IMR-90 (cell line): ENCODE measurements around the gene NEDD4L. TPM values are rescaled to one million over a fixed set of nuclear protein-coding genes. Genes with fewer than 3 reads are reported as not detected.

ENCODE experiments used
- ATAC-seq: fragments of 200-7000 bp; cut with Tn5 transposase; 2 replicates; pipeline ENCODE4 v1.9.1; 2020; ENCODE audit warnings: low read depth, mild to moderate bottlenecking, moderate library complexity
- BruUV-seq: library from RNA; stranded (reverse); fragments of 400-500 nt; replicated peaks from 2 replicates; lab custom pipeline; 2021; lab: Mats Ljungman, UMichigan
- CTCF ChIA-PET: fragments of 300-600 bp; formaldehyde crosslinking; extraction: SDS; loops from one replicate; lab custom pipeline; 2021; ENCODE audit warnings: antibody characterized with exemption; lab: Yijun Ruan, JAX
- POLR2A ChIA-PET: fragments of 300-600 bp; sonication (Branson Sonifier 250); formaldehyde crosslinking; loops from one replicate; lab custom pipeline; 2022; ENCODE audit warnings: antibody characterized with exemption; ENCODE audit not compliant: unreplicated experiment; lab: Charles Lee
- DNase-seq: peaks from one replicate; pipeline ENCODE4 v3.0.0; 2013
- H2AFZ ChIP-seq: replicated peaks from 2 replicates; pipeline ENCODE3; 2013; ENCODE audit warnings: low read length, mild to moderate bottlenecking; ENCODE audit not compliant: poor library complexity
- H2AK5ac ChIP-seq: 2 replicates; pipeline ENCODE4 v1.6.1; 2013; ENCODE audit warnings: low read depth, low read length, inconsistent platforms
- H2AK9ac ChIP-seq: replicated peaks from 2 replicates; pipeline ENCODE3; 2013; ENCODE audit warnings: mild to moderate bottlenecking, low read depth, low read length, moderate library complexity; ENCODE audit not compliant: poor library complexity
- H2BK120ac ChIP-seq: 2 replicates; pipeline ENCODE4 v1.6.1; 2013; ENCODE audit warnings: low read depth, low read length, inconsistent platforms
- H2BK15ac ChIP-seq: 3 replicates; pipeline ENCODE4 v1.6.1; 2013; ENCODE audit warnings: low read depth, low read length, inconsistent platforms
- H2BK20ac ChIP-seq: 2 replicates; pipeline ENCODE4 v1.6.1; 2013; ENCODE audit warnings: low read depth, mild to moderate bottlenecking, inconsistent platforms, low read length, moderate library complexity
- H2BK5ac ChIP-seq: 2 replicates; pipeline ENCODE4 v1.6.1; 2013; ENCODE audit warnings: mild to moderate bottlenecking, low read depth, low read length, inconsistent platforms; ENCODE audit not compliant: poor library complexity, severe bottlenecking
- H3K14ac ChIP-seq: replicated peaks from 2 replicates; pipeline ENCODE4 v1.6.1; 2013; ENCODE audit warnings: low read depth, low read length, inconsistent platforms
- H3K18ac ChIP-seq: 2 replicates; pipeline ENCODE4 v1.6.1; 2013; ENCODE audit warnings: low read depth, low read length, control low read depth
- H3K23ac ChIP-seq: 2 replicates; pipeline ENCODE4 v1.6.1; 2013; ENCODE audit warnings: low read depth, low read length, inconsistent platforms
- H3K27ac ChIP-seq: 2 replicates; pipeline ENCODE4 v1.5.1; 2013; ENCODE audit warnings: mild to moderate bottlenecking, control low read depth, low read length; ENCODE audit not compliant: insufficient read depth
- H3K27me3 ChIP-seq: 2 replicates; pipeline ENCODE4 v1.6.1; 2013; ENCODE audit warnings: low read length; ENCODE audit not compliant: control insufficient read depth, insufficient read depth
- H3K36me3 ChIP-seq: 2 replicates; pipeline ENCODE4 v1.6.1; 2013; ENCODE audit warnings: low read length, mixed read lengths; ENCODE audit not compliant: control insufficient read depth, insufficient read depth
- H3K4ac ChIP-seq: 2 replicates; pipeline ENCODE4 v1.6.1; 2013; ENCODE audit warnings: low read depth, low read length, inconsistent platforms
- H3K4me1 ChIP-seq: 2 replicates; pipeline ENCODE4 v1.6.1; 2013; ENCODE audit warnings: low read length, mixed read lengths; ENCODE audit not compliant: control insufficient read depth, insufficient read depth
- H3K4me2 ChIP-seq: 2 replicates; pipeline ENCODE4 v1.6.1; 2013; ENCODE audit warnings: low read depth, mild to moderate bottlenecking, control low read depth, low read length, moderate library complexity
- H3K4me3 ChIP-seq: 2 replicates; pipeline ENCODE4 v1.5.1; 2013; ENCODE audit warnings: low read depth, mild to moderate bottlenecking, control low read depth, low read length, moderate library complexity; ENCODE audit not compliant: insufficient read depth
- H3K56ac ChIP-seq: 2 replicates; pipeline ENCODE4 v1.6.1; 2013; ENCODE audit warnings: low read length, inconsistent platforms; ENCODE audit not compliant: insufficient read depth; ENCODE audit errors: extremely low read depth
- H3K79me1 ChIP-seq, 2 experiments: 2 replicates each; pipeline ENCODE4 v1.6.1; 2013; ENCODE audit warnings: low read length in 2 of 2, inconsistent platforms in 1 of 2, low read depth in 1 of 2
- H3K9ac ChIP-seq: 2 replicates; pipeline ENCODE4 v1.6.1; 2013; ENCODE audit warnings: low read depth, low read length, control low read depth
- H3K9me1 ChIP-seq: 2 replicates; pipeline ENCODE4 v1.6.1; 2013; ENCODE audit warnings: low read length, inconsistent platforms; ENCODE audit not compliant: insufficient read depth
- H3K9me3 ChIP-seq: 2 replicates; pipeline ENCODE4 v1.6.1; 2013; ENCODE audit warnings: low read length; ENCODE audit not compliant: control insufficient read depth, insufficient read depth
- H4K20me1 ChIP-seq: 2 replicates; pipeline ENCODE4 v1.6.1; 2013; ENCODE audit warnings: low read length, inconsistent platforms; ENCODE audit not compliant: insufficient read depth
- H4K5ac ChIP-seq: 2 replicates; pipeline ENCODE4 v1.6.1; 2013; ENCODE audit warnings: mild to moderate bottlenecking, low read depth, low read length, control low read depth
- H4K8ac ChIP-seq, 2 experiments: 2 replicates each; pipeline ENCODE4 v1.6.1; 2013; ENCODE audit warnings: low read depth in 2 of 2, low read length in 2 of 2, control low read depth in 1 of 2, inconsistent platforms in 1 of 2
- H4K91ac ChIP-seq: 2 replicates; pipeline ENCODE4 v1.6.1; 2013; ENCODE audit warnings: low read depth, low read length, inconsistent platforms; ENCODE audit not compliant: insufficient read depth
- BHLHE40 ChIP-seq: fragments of 150-350 bp; IDR thresholded peaks from 2 replicates; pipeline ENCODE4 v1.6.1; 2016; ENCODE audit warnings: mild to moderate bottlenecking, low read depth, low read length
- CEBPB ChIP-seq: IDR thresholded peaks from 2 replicates; pipeline ENCODE4 v1.6.1; 2012; ENCODE audit warnings: low read depth, low read length, improper control_type of control experiment
- FOS ChIP-seq: fragments of 150-350 bp; IDR thresholded peaks from 2 replicates; pipeline ENCODE4 v1.6.1; 2016; ENCODE audit warnings: low read depth, low read length
- MAFK ChIP-seq: IDR thresholded peaks from 2 replicates; pipeline ENCODE4 v1.6.1; 2012; ENCODE audit warnings: low read depth, low read length, improper control_type of control experiment
- MAZ ChIP-seq: IDR thresholded peaks from 2 replicates; pipeline ENCODE4 v1.6.1; 2012; ENCODE audit warnings: low read depth, mild to moderate bottlenecking, low read length, improper control_type of control experiment, moderate library complexity, borderline replicate concordance
- NFE2L2 ChIP-seq: fragments of 150-350 bp; IDR thresholded peaks from 2 replicates; pipeline ENCODE4 v1.6.1; 2016; ENCODE audit warnings: low read depth, mild to moderate bottlenecking, low read length
- POLR2A ChIP-seq: IDR thresholded peaks from 2 replicates; pipeline ENCODE4 v1.6.1; 2012; ENCODE audit warnings: mild to moderate bottlenecking, low read depth, low read length
- RAD21 ChIP-seq: IDR thresholded peaks from 2 replicates; pipeline ENCODE4 v1.6.1; 2012; ENCODE audit warnings: low read length, improper control_type of control experiment
- RCOR1 ChIP-seq: IDR thresholded peaks from 2 replicates; pipeline ENCODE4 v1.6.1; 2012; ENCODE audit warnings: mild to moderate bottlenecking, low read length, improper control_type of control experiment; ENCODE audit not compliant: insufficient replicate concordance
- RFX5 ChIP-seq: IDR thresholded peaks from 2 replicates; pipeline ENCODE4 v1.8.0; 2012; ENCODE audit warnings: low read depth, mild to moderate bottlenecking, low read length, moderate library complexity
- SMC3 ChIP-seq: fragments of 150-350 bp; IDR thresholded peaks from 2 replicates; pipeline ENCODE4 v1.6.1; 2016; ENCODE audit warnings: low read depth, mild to moderate bottlenecking, antibody characterized with exemption, low read length, moderate library complexity
- WGBS, 2 experiments: methylation state at CpG; one replicate each; pipeline versions ENCODE4 v1.1.5 to v1.1.7; 2013; ENCODE audit warnings: missing lambda C conversion rate in 2 of 2; ENCODE audit not compliant: insufficient read length in 1 of 2; ENCODE audit errors: extremely low coverage in 2 of 2; 5-methylcytosine and 5-hydroxymethylcytosine counted together
- dilution Hi-C: fragments of 300-500 bp; cut with HindIII; formaldehyde crosslinking; loops from one replicate; pipeline ENCODE4 v1.14.3; 2018; ENCODE audit warnings: low sequenced_read_pairs; ENCODE audit not compliant: unreplicated experiment
- in situ Hi-C: fragments of 300-500 bp; cut with MboI; formaldehyde crosslinking; loops from 3 replicates; pipeline ENCODE4 v1.14.3; 2019; ENCODE audit warnings: low sequenced_read_pairs, inconsistent platforms, mixed read lengths
- intact Hi-C: fragments of 100-400 bp; cut with micrococcal nuclease; formaldehyde crosslinking; loops from 2 replicates; pipeline ENCODE4 v1.10.0; 2022
- polyA plus RNA-seq, 3 experiments: library from polyadenylated mRNA; depleted of rRNA; stranded (reverse); fragments of >200 nt; gene quantifications; 2 replicates each; pipeline ENCODE4 v1.2.3, GENCODE V29; 2012; ENCODE audit warnings: low replicate concordance in 1 of 3
- total RNA-seq: library from RNA; depleted of rRNA; stranded (reverse); fragments of >200 nt; gene quantifications from 2 replicates; pipeline ENCODE4 v1.2.3, GENCODE V29; 2012
- TF ChIP-seq, protein P1 (sequence below): fragments of 150-350 bp; IDR thresholded peaks from 2 replicates; pipeline ENCODE4 v1.6.1; 2017; ENCODE audit warnings: mild to moderate bottlenecking, antibody characterized with exemption, low read length, low read depth
- TF ChIP-seq, protein P2 (sequence below): fragments of 150-350 bp; IDR thresholded peaks from 2 replicates; pipeline ENCODE4 v1.6.1; 2016; ENCODE audit warnings: low read depth, mild to moderate bottlenecking, low read length, moderate library complexity, borderline replicate concordance

Gene NEDD4L
- total and polyA plus RNA-seq, 2 of the 4 experiments (the other 2 are of a cell fraction): 10.0 to 10.9 TPM

DNA sequence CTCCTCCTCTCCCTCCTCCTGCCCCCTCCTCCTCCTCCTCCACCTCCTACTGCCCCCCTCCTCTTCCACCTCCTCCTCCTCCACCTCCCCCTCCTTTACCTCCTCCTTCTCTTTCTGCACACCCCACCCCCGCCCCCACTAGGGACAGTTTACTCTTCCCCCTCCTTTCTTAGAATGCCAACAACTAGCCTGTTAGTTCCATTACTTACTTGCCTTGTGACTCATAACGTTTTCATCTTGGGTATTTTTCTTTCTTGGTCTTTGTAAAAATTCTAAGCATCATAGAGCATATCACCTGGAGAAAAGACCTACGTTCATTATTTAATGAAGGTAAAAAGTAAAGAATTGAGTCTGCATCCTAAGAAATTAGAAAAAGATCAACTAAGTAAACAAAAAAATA, 165.3 kb downstream of the NEDD4L start:
- intact Hi-C loops (no loop called here), dilution Hi-C loops (no loop called here), in situ Hi-C loops (no loop called here)
- Histone ChIP-seq H3K4me2 (no peak overlapping the region), H4K20me1 (no peaks in the 10 kb centered on the region), H3K9me3 (no peaks in the 10 kb centered on the region), H4K5ac (no peak overlapping the region), H3K9ac (no peak overlapping the region), H2BK120ac (no peak overlapping the region), H2BK20ac (no peak overlapping the region), H3K79me1 (peaks cover 6 to 22% of the 10 kb centered on the region in 2 experiments; a peak in 3 of 4 replicates), H4K8ac (no peak overlapping the region), H3K4me3 (no peak overlapping the region), H2AK9ac (no peak overlapping the region), H2AK5ac (no peak overlapping the region), H3K23ac (no peak overlapping the region), H3K36me3 (no peaks in the 10 kb centered on the region), H3K9me1 (peaks cover 25% of the 10 kb centered on the region), H3K18ac (no peak overlapping the region), H3K14ac (no peak overlapping the region), H3K27me3 (no peaks in the 10 kb centered on the region), H4K91ac (no peak overlapping the region), H3K27ac (no peak overlapping the region), H2AFZ (no peak overlapping the region), H2BK15ac (no peak overlapping the region), H3K4ac (no peak overlapping the region), H3K56ac (no peak overlapping the region), H2BK5ac (no peak overlapping the region), H3K4me1 (peaks cover 22% of the 10 kb centered on the region)
- ATAC-seq (no peak), DNase-seq (peak; percentile 41)
- no CpG with 5 or more reads among the region's 3 CpGs for WGBS, 2 experiments
- TF ChIP-seq POLR2A: no peak
- TF ChIP-seq RFX5: no peak
- no peak for TF ChIP-seq FOS
- no peak for TF ChIP-seq RAD21
- TF ChIP-seq NFE2L2: no peak
- TF ChIP-seq RCOR1: no peak
- TF ChIP-seq, protein P1, sequence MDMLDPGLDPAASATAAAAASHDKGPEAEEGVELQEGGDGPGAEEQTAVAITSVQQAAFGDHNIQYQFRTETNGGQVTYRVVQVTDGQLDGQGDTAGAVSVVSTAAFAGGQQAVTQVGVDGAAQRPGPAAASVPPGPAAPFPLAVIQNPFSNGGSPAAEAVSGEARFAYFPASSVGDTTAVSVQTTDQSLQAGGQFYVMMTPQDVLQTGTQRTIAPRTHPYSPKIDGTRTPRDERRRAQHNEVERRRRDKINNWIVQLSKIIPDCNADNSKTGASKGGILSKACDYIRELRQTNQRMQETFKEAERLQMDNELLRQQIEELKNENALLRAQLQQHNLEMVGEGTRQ: no peak
- TF ChIP-seq BHLHE40: no peak
- TF ChIP-seq, protein P2, sequence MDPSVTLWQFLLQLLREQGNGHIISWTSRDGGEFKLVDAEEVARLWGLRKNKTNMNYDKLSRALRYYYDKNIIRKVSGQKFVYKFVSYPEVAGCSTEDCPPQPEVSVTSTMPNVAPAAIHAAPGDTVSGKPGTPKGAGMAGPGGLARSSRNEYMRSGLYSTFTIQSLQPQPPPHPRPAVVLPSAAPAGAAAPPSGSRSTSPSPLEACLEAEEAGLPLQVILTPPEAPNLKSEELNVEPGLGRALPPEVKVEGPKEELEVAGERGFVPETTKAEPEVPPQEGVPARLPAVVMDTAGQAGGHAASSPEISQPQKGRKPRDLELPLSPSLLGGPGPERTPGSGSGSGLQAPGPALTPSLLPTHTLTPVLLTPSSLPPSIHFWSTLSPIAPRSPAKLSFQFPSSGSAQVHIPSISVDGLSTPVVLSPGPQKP: no peak
- no peak for TF ChIP-seq CEBPB
- no peak for TF ChIP-seq MAZ
- no peak for TF ChIP-seq SMC3
- no peak for TF ChIP-seq MAFK
- ChIA-PET POLR2A (no interaction called here), CTCF (no interaction called here)
- BruUV-seq: no TSS peak
